Thoracic aorta (tissue), 2 donors: ENCODE results near the gene ALK. TPM values are rescaled to one million over a fixed set of nuclear protein-coding genes. Genes with fewer than 3 reads are reported as not detected.

ENCODE experiments used
- ATAC-seq: fragments of 150-250 bp; one replicate; pipeline ENCODE4 v1.8.0; 2017; ENCODE audit warnings: low read depth; ENCODE audit not compliant: insufficient number of reproducible peaks, low FRiP score
- DNase-seq: peaks from one replicate; pipeline ENCODE4 v3.0.0-alpha.2; 2020; ENCODE audit warnings: low spot score
- H3K27ac ChIP-seq, 2 donors: fragments of 200-600 bp; sonication (generic); 1 replicate in 1 of 2; 2 replicates in 1 of 2; pipeline ENCODE4 v1.5.1; 2016; ENCODE audit warnings: mild to moderate bottlenecking in 2 of 2, moderate library complexity in 2 of 2
- H3K27me3 ChIP-seq: fragments of 200-600 bp; sonication (generic); replicated peaks from 2 replicates; pipeline ENCODE4 v1.6.0; 2016; ENCODE audit warnings: mild to moderate bottlenecking; ENCODE audit not compliant: insufficient read depth
- H3K36me3 ChIP-seq: fragments of 200-600 bp; sonication (generic); one replicate; pipeline ENCODE4 v1.5.1; 2016
- H3K4me1 ChIP-seq, 2 donors: fragments of 200-600 bp; sonication (generic); 1 replicate in 1 of 2; 2 replicates in 1 of 2; pipeline versions ENCODE4 v1.5.1 to v1.6.0; 2016; ENCODE audit warnings: low read depth in 2 of 2, mild to moderate bottlenecking in 1 of 2; ENCODE audit not compliant: control insufficient read depth in 1 of 2
- H3K4me3 ChIP-seq: fragments of 200-600 bp; sonication (generic); 2 replicates; pipeline ENCODE4 v1.5.1; 2016; ENCODE audit warnings: mild to moderate bottlenecking
- H3K9me3 ChIP-seq: fragments of 200-600 bp; sonication (generic); 2 replicates; pipeline ENCODE4 v1.5.1; 2016
- total RNA-seq, 2 donors: library from RNA; depleted of rRNA; stranded (reverse); fragments of >200 nt; gene quantifications; one replicate each; pipeline versions ENCODE4 v1.1.0 to v1.2.3, GENCODE V29; 2016
- TF ChIP-seq, protein P1 (sequence below): fragments of 200-600 bp; sonication (generic); IDR thresholded peaks from one replicate; pipeline ENCODE4 v1.5.1; 2019; ENCODE audit warnings: antibody characterized with exemption

Gene ALK
- total RNA-seq, 2 donors from 2014 or later = 2.0 TPM; not detected in 1

DNA sequence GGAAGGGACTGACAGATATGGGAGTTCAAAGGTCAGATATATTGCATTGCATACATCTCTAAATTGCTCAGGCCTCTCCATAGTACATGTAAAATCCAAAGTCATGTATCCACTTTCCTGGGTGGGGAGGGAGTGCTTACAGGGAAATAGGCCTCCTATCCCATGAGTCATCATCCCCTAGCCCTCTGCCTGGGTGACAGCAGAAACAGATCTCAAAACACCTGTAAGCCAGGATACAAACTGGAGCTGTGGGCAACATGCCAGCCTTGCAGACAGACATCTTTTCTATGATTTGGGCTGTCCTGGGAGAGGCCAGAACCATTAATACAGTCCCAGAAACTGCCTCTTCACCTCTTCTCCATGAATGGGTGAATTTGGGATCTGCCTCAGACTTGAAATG is 4.8 kb downstream of the ALK start:
- H3K36me3 ChIP-seq = no peaks in the 10 kb centered on the region
- no peak overlapping the region for H3K4me3 ChIP-seq
- no peak overlapping the region for H3K27ac ChIP-seq
- no peak for ATAC-seq
- peaks cover 8% of the 10 kb centered on the region for H3K27me3 ChIP-seq
- DNase-seq = no peak
- no peaks in the 10 kb centered on the region for H3K9me3 ChIP-seq
- TF ChIP-seq, protein P1, sequence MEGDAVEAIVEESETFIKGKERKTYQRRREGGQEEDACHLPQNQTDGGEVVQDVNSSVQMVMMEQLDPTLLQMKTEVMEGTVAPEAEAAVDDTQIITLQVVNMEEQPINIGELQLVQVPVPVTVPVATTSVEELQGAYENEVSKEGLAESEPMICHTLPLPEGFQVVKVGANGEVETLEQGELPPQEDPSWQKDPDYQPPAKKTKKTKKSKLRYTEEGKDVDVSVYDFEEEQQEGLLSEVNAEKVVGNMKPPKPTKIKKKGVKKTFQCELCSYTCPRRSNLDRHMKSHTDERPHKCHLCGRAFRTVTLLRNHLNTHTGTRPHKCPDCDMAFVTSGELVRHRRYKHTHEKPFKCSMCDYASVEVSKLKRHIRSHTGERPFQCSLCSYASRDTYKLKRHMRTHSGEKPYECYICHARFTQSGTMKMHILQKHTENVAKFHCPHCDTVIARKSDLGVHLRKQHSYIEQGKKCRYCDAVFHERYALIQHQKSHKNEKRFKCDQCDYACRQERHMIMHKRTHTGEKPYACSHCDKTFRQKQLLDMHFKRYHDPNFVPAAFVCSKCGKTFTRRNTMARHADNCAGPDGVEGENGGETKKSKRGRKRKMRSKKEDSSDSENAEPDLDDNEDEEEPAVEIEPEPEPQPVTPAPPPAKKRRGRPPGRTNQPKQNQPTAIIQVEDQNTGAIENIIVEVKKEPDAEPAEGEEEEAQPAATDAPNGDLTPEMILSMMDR = no peak
- H3K4me1 ChIP-seq = peaks cover 13 to 17% of the 10 kb centered on the region in 2 donors

DNA sequence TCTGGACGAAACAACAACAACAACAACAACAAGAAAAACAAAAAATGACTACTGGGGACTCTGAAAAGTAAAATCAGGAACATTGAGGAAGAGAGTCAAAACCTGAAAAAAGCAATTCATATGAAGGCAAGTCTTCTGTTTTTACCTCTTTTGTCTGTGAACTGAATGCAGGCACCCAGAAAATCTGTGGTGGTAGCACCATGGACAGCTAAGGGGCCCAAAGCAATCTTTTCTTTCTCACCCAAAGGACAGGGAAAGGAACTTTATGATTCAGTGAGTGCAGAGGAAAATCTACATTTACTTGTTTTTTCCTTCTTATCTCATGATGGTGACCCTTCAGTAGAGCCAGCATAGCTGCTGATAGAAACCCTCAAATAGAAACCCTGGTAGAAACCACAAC is 10.4 kb downstream of the ALK start:
- Histone ChIP-seq H3K36me3 (no peaks in the 10 kb centered on the region), H3K27ac (no peak overlapping the region), H3K4me1 (no peaks in the 10 kb centered on the region), H3K9me3 (no peaks in the 10 kb centered on the region), H3K27me3 (no peaks in the 10 kb centered on the region), H3K4me3 (no peak overlapping the region)
- no peak for ATAC-seq
- DNase-seq = no peak
- TF ChIP-seq, protein P1 = no peak

DNA sequence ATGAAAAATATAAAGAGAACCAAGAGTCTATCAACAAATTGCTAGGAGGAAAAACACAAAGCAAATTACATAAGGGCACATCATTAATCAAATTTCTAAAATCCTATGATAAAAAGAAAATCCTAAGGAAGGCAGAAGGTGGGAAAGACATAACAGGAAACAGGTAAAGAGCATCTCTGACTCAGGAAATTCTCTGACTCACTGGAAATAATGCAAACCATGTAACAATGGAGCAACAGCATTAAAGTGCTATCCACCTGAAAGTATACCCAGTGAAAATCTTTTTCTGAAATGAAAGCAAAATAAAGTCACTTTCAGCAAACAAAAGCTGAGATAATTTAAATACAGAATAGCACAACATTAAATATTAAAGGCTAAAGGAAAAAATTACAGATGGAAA is 10.9 kb downstream of the ALK start:
- ATAC-seq = no peak

DNA sequence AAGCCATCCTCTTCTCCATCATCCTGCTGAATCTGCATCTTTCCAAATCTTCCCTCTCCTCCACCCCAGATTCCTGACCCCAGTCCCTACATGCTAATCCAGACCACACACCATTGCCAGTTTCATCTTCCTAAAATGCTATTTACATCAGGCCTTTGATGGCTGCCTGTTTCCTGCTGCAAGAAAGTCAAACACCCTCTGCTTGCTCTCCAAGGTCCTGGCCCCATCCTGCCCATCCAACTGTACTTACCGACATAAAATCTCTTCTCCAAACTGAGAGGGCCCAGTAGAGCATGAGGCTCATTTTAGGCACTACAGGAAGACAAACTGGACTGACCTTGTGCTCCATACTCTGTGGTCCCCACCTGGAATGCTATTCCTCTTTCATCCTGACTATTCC is 19.0 kb downstream of the ALK start:
- DNase-seq = no peak
- Histone ChIP-seq H3K4me3 (no peak overlapping the region), H3K9me3 (no peaks in the 10 kb centered on the region), H3K27ac (no peak overlapping the region), H3K36me3 (no peaks in the 10 kb centered on the region), H3K4me1 (no peaks in the 10 kb centered on the region), H3K27me3 (no peaks in the 10 kb centered on the region)
- TF ChIP-seq, protein P1 = no peak
- no peak for ATAC-seq

More for the DNA sequence above, 10.9 kb downstream of the ALK start:
- H3K27me3 ChIP-seq = no peaks in the 10 kb centered on the region
- no peak overlapping the region for H3K27ac ChIP-seq
- no peak for DNase-seq
- H3K4me1 ChIP-seq = no peaks in the 10 kb centered on the region
- H3K9me3 ChIP-seq = no peaks in the 10 kb centered on the region
- no peak overlapping the region for H3K4me3 ChIP-seq
- TF ChIP-seq, protein P1 = no peak
- no peaks in the 10 kb centered on the region for H3K36me3 ChIP-seq

DNA sequence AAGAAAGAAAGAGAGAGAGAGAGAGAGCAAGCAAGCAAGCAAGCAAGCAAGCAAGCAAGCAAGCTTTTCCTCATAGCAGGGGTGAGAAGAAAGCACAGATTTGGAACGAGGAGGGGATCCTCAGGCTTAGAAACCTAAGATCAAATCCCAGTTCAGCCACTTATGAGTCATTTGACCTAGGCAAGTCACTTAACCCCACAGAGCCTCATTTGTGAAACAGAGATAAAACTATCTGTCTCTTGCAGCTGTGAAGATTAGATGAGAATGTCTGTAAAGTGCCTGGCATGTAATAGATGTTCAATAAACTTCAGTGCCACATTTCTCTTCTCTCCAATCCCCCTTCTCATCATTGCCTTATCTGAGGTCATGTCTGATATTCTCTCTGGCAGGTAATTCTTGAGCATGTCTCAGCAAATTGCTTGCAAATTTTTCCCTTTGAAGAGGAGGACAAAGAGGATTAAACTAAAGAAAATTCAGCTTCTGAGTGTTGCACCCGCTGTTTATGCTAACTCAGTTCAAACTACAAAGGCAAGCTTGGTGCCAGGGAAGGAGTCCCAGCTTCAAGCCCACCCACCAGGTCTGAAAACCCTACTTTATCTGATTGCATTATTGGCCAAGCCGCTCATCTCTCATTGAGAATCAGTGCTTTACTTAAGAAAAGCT is 20.3 kb downstream of the ALK start:
- Histone ChIP-seq H3K4me1 (no peaks in the 10 kb centered on the region), H3K9me3 (no peaks in the 10 kb centered on the region), H3K27ac (no peak overlapping the region), H3K27me3 (no peaks in the 10 kb centered on the region), H3K4me3 (no peak overlapping the region), H3K36me3 (no peaks in the 10 kb centered on the region)
- TF ChIP-seq, protein P1 = no peak
- ATAC-seq = no peak
- no peak for DNase-seq
